CD4-positive, alpha-beta T cell treated with Interleukin-4 for 4 hours (primary cell): ENCODE results near the gene RALB.
A peak's percentile ranks its signal among the peaks of the same experiment; 100 is the strongest.
"Not testable (repeated sequence)": the region's sequence is repeated elsewhere in the genome, so short reads cannot be mapped to it uniquely, and the experiment has no call there.

Experiments used
- DNase-seq: peaks from one replicate; pipeline ENCODE4 v3.0.0-alpha.2; 2020

RALB gene

GRCh38 chr2:120243875-120244553 is 8.6 kb upstream of the RALB start:
- DNase-seq, result no peak

- no peak for DNase-seq
Measured at GRCh38 chr2:120244656-120245519, 7.8 kb upstream of the RALB start.

- DNase-seq, result no peak
Measured at GRCh38 chr2:120245520-120246332, 6.9 kb upstream of the RALB start.

- no peak for DNase-seq
Measured at GRCh38 chr2:120246546-120247300, 5.9 kb upstream of the RALB start.

GRCh38 chr2:120247851-120248250 is 4.8 kb upstream of the RALB start:
- no peak for DNase-seq

- no peak for DNase-seq
Measured at GRCh38 chr2:120250640-120251039, 2.0 kb upstream of the RALB start.

GRCh38 chr2:120251078-120251477 is 1.6 kb upstream of the RALB start:
- no peak for DNase-seq

- no peak for DNase-seq
Measured at GRCh38 chr2:120251880-120252224, 800 bp upstream of the RALB start.

GRCh38 chr2:120253021-120253882 is 600 bp downstream of the RALB start:
- DNase-seq, result peak; percentile 40

GRCh38 chr2:120254178-120254577 is 1.5 kb downstream of the RALB start:
- DNase-seq, result no peak

GRCh38 chr2:120255071-120255470 is 2.4 kb downstream of the RALB start:
- DNase-seq, result no peak

GRCh38 chr2:120255986-120256650 is 3.5 kb downstream of the RALB start:
- no peak for DNase-seq

- DNase-seq, result no peak
Measured at GRCh38 chr2:120256651-120257000, 4.0 kb downstream of the RALB start.

- no peak for DNase-seq
Measured at GRCh38 chr2:120257522-120257921, 4.9 kb downstream of the RALB start.

GRCh38 chr2:120258196-120258595 is 5.5 kb downstream of the RALB start:
- no peak for DNase-seq

GRCh38 chr2:120259939-120260338 is 7.3 kb downstream of the RALB start:
- not testable (repeated sequence) for DNase-seq

- no peak for DNase-seq
Measured at GRCh38 chr2:120260736-120261135, 8.1 kb downstream of the RALB start.

- peak; percentile 34 for DNase-seq
Measured at GRCh38 chr2:120261387-120262006, 8.8 kb downstream of the RALB start.

- no peak for DNase-seq
Measured at GRCh38 chr2:120262150-120262549, 9.5 kb downstream of the RALB start.

- no peak for DNase-seq
Measured at GRCh38 chr2:120262761-120263428, 10.2 kb downstream of the RALB start.
